ENCODE results near the gene PFDN6.

The PFDN6 gene

GRCh38 chr6:33292996-33293682 lies 3.7 kb downstream of the PFDN6 start:
- no peak for FAIRE-seq
- no peak for DNase-seq (ENCODE audit: insufficient read length, low spot score)

- FAIRE-seq = no peak
- no peak for DNase-seq (ENCODE audit: insufficient read length, low spot score)
Observed at GRCh38 chr6:33294086-33294823, 4.9 kb downstream of the PFDN6 start.

GRCh38 chr6:33295621-33296369 lies 6.4 kb downstream of the PFDN6 start:
- DNase-seq (ENCODE audit: insufficient read length, low spot score) (no peak), FAIRE-seq (no peak)

- FAIRE-seq (no peak), DNase-seq (ENCODE audit: insufficient read length, low spot score) (no peak)
Observed at GRCh38 chr6:33296797-33297405, 7.5 kb downstream of the PFDN6 start.

- no peak for FAIRE-seq
- no peak for DNase-seq (ENCODE audit: insufficient read length, low spot score)
Observed at GRCh38 chr6:33297406-33297955, 8.1 kb downstream of the PFDN6 start.

GRCh38 chr6:33297956-33298772 lies 8.8 kb downstream of the PFDN6 start:
- DNase-seq (ENCODE audit: insufficient read length, low spot score) = peak; percentile 61
- FAIRE-seq = peak; percentile 56

- FAIRE-seq = peak; percentile 4
Observed at GRCh38 chr6:33298773-33299236, 9.4 kb downstream of the PFDN6 start, which contains the start of gene RGL2. Gene RGL2, minus strand, starts transcription at chr6:33298942. Its CDS starts 332 bp downstream, at chr6:33298610.

GRCh38 chr6:33299237-33299944 lies 10.0 kb downstream of the PFDN6 start:
- FAIRE-seq (peak; percentile 94), DNase-seq (ENCODE audit: insufficient read length, low spot score) (peak; percentile 82)

More at GRCh38 chr6:33298773-33299236, 9.4 kb downstream of the PFDN6 start, which contains the start of gene RGL2:
- DNase-seq (ENCODE audit: insufficient read length, low spot score) = peak; percentile 38

GRCh38 chr6:33301877-33302276 lies 12.5 kb downstream of the PFDN6 start:
- DNase-seq (ENCODE audit: insufficient read length, low spot score) (no peak), FAIRE-seq (no peak)

- FAIRE-seq = no peak
Observed at GRCh38 chr6:33304216-33304615, 14.8 kb downstream of the PFDN6 start.

GRCh38 chr6:33305052-33305451 lies 15.7 kb downstream of the PFDN6 start:
- FAIRE-seq (no peak), DNase-seq (ENCODE audit: insufficient read length, low spot score) (no peak)

More at GRCh38 chr6:33304216-33304615, 14.8 kb downstream of the PFDN6 start:
- no peak for DNase-seq (ENCODE audit: insufficient read length, low spot score)

- DNase-seq (ENCODE audit: insufficient read length, low spot score) (no peak), FAIRE-seq (no peak)
Observed at GRCh38 chr6:33306356-33306755, 17.0 kb downstream of the PFDN6 start.

GRCh38 chr6:33312361-33313104 lies 23.1 kb downstream of the PFDN6 start:
- DNase-seq (ENCODE audit: insufficient read length, low spot score) (peak; percentile 80), FAIRE-seq (peak; percentile 71)

- FAIRE-seq = no peak
- DNase-seq (ENCODE audit: insufficient read length, low spot score) = no peak
Observed at GRCh38 chr6:33313105-33313708, 23.8 kb downstream of the PFDN6 start.

GRCh38 chr6:33313709-33314514 lies 24.5 kb downstream of the PFDN6 start, which contains the start of gene TAPBP:
Gene TAPBP, minus strand, starts transcription at chr6:33314078. Its CDS starts 37 bp downstream, at chr6:33314041.
- DNase-seq (ENCODE audit: insufficient read length, low spot score) (peak; percentile 78), FAIRE-seq (peak; percentile 84)

- peak; percentile 70 for FAIRE-seq
- DNase-seq (ENCODE audit: insufficient read length, low spot score) = peak; percentile 26
Observed at GRCh38 chr6:33314515-33314942, 25.1 kb downstream of the PFDN6 start.
